GM06990 (cell line): ENCODE results near the gene MBP.

ENCODE experiments used
- DNase-seq: peaks from one replicate; pipeline ENCODE4 v3.0.0-alpha.2; 2011; ENCODE audit not compliant: insufficient read length; ENCODE audit errors: extremely low read depth
- H3K27me3 ChIP-seq: replicated peaks from 2 replicates; pipeline ENCODE4 v1.6.0; 2011; ENCODE audit warnings: low read length; ENCODE audit not compliant: control insufficient read depth, insufficient read depth
- H3K36me3 ChIP-seq: 2 replicates; pipeline ENCODE4 v1.5.1; 2011; ENCODE audit warnings: low read length; ENCODE audit not compliant: control insufficient read depth, insufficient read depth
- H3K4me3 ChIP-seq: replicated peaks from 2 replicates; pipeline ENCODE4 v1.5.1; 2011; ENCODE audit warnings: low read depth, mild to moderate bottlenecking, control low read depth, low read length
- TF ChIP-seq, protein P1 (sequence below): IDR thresholded peaks from 2 replicates; pipeline ENCODE4 v1.5.1; 2011; ENCODE audit warnings: low read length, control low read depth, mild to moderate bottlenecking, inconsistent platforms; ENCODE audit not compliant: insufficient read depth, poor library complexity, severe bottlenecking

Gene MBP

DNA sequence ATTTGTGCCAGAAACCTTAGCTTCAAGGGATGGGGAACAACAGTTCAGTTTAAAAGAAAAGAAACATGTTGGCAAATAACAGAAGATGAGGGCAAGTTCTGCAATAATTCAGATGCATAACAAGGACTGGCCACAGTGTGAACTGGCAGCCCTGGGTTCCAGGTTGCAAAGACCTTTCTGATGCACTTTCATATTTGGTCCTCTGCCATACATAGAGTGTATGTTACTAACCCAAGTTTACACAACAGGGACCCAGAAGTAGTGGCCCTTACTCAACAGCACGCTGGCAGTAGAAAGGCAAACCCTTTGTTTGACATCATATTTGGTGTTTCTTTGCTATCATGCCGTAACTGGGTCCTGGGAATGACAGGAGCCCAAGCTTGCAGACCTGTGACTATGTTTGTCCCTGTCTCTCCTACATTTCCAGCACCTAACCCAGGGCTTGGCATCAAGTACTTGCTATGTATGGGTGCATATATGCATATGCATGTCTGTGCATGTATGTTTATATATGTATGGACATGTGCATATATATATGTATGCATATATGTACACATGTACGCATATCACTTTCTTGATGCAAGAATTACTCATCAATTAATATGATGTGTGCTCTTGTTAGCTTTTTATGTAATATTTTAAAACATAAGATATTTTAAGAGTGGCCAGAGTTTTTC, 94.3 kb downstream of the MBP start:
- TF ChIP-seq, protein P1, sequence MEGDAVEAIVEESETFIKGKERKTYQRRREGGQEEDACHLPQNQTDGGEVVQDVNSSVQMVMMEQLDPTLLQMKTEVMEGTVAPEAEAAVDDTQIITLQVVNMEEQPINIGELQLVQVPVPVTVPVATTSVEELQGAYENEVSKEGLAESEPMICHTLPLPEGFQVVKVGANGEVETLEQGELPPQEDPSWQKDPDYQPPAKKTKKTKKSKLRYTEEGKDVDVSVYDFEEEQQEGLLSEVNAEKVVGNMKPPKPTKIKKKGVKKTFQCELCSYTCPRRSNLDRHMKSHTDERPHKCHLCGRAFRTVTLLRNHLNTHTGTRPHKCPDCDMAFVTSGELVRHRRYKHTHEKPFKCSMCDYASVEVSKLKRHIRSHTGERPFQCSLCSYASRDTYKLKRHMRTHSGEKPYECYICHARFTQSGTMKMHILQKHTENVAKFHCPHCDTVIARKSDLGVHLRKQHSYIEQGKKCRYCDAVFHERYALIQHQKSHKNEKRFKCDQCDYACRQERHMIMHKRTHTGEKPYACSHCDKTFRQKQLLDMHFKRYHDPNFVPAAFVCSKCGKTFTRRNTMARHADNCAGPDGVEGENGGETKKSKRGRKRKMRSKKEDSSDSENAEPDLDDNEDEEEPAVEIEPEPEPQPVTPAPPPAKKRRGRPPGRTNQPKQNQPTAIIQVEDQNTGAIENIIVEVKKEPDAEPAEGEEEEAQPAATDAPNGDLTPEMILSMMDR = no peak
- DNase-seq = no peak
- Histone ChIP-seq H3K36me3 (peaks cover 3% of the 10 kb centered on the region), H3K27me3 (no peaks in the 10 kb centered on the region), H3K4me3 (no peak overlapping the region)

GRCh38 chr18:77037567-77037966, 95.0 kb downstream of the MBP start:
- Histone ChIP-seq H3K4me3 (no peak overlapping the region), H3K36me3 (peaks cover 3% of the 10 kb centered on the region; the same call in 1 of the 2 replicates), H3K27me3 (no peaks in the 10 kb centered on the region)
- TF ChIP-seq, protein P1 = no peak
- no peak for DNase-seq

DNA sequence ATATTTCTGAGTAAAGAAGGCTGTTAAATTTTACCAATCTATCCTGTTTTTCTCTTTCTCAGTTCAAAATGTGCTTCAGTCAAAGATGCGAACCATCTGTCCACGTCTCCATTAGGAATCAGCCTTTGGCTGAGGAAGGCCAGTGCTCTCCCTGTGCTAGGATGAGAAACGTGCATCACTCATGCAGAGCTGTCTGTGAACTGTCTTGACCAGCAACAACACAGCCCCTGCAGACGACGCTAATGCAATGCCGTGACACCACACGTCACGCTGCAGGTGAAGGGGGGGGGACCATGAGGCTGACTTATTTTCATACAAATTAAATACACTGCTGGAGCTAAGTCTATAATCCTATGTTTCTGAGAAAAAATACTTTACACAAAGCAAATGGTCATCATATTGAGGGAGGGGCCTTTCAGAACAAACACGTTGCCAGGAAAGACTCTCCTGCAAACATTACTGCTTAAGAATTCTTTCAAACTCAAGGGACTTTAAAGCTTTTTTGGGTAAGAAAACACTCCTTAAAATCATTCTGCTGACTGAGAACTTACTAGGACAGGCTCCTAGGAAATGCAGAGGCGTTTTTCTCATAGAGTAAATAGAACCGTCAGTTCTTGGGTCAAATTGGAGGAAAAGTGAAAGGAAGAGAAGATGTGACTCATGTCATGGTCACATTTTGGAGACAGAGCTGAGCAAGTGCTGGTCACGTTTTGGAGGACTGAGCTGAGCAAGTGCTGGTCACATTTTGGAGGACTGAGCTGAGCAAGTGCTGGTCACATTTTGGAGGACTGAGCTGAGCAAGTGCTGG, 97.0 kb downstream of the MBP start:
- Histone ChIP-seq H3K36me3 (peaks cover 7% of the 10 kb centered on the region), H3K4me3 (no peak overlapping the region), H3K27me3 (no peaks in the 10 kb centered on the region)
- TF ChIP-seq, protein P1 = no peak
- no peak for DNase-seq

DNA sequence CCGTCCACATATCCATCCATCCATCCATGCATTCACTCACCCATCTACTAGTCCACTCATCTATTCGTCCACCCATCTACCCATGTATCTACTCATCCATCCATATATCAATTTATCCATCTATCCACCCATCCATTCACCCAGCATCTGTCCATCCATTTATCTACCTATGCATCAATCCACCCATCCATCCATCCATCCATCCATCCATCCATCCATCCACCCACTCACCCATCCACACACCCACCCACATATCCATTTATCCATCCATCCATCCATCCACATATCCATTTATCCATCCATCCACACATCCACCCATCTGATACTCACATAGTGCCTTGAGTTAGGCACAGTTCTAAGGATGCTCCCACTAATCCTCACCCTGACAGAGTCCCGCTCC, 99.0 kb downstream of the MBP start:
- Histone ChIP-seq H3K36me3 (peaks cover 7% of the 10 kb centered on the region), H3K27me3 (no peaks in the 10 kb centered on the region), H3K4me3 (no peak overlapping the region)
- DNase-seq = no peak
- TF ChIP-seq, protein P1 = no peak

DNA sequence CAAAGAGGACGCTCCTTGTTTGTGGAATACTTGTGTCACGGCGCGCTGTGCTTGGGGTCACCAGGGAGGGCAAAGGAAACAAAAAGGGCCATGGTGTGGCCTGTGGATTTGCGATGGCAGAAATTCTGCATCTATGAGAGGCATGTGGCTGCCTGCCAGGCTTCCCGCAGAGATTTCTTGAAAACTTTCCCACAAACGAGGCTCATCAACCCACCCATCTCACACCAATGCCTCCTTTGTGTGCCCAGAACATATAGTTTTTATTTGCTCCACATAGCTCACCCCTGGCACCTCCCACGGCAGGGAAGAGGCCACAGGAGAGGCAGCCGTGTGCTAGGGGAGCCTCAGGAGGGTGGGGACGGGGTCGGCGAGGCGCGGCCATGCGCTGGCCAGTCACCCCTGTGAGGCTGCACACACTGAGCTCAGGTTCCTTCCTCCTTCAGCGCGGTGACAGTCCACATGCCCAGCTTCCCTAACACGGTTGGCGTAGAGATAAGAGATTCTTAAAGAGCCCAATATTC, 100.3 kb downstream of the MBP start:
- TF ChIP-seq, protein P1 = no peak
- Histone ChIP-seq H3K36me3 (peaks cover 5% of the 10 kb centered on the region), H3K27me3 (no peaks in the 10 kb centered on the region), H3K4me3 (no peak overlapping the region)
- no peak for DNase-seq
